Upper lobe of left lung (tissue), 4 donors: ENCODE measurements around the gene CRTC3.

Experiments
- CTCF ChIP-seq, 6 experiments: fragments of 450-650 bp in 4 of 6; fragments of 200-600 bp in 2 of 6; sonication (generic) in 2 of 6; IDR thresholded peaks; one replicate each; pipeline ENCODE4 v1.5.1; 2016 to 2019; ENCODE audit warnings: antibody characterized with exemption in 6 of 6
- EP300 ChIP-seq, 4 donors: sonication (generic); formaldehyde crosslinking; IDR thresholded peaks; one replicate each; pipeline ENCODE4 v1.5.1; 2017; ENCODE audit warnings: antibody characterized with exemption in 4 of 4, control low read depth in 2 of 4
- POLR2A ChIP-seq, 4 donors: fragments of 450-650 bp; IDR thresholded peaks; one replicate each; pipeline ENCODE4 v1.5.1; 2016 to 2017; ENCODE audit warnings: antibody characterized with exemption in 4 of 4, mild to moderate bottlenecking in 2 of 4
- POLR2AphosphoS5 ChIP-seq, 2 donors: sonication (generic); formaldehyde crosslinking; IDR thresholded peaks; one replicate each; pipeline ENCODE4 v1.5.1; 2017; ENCODE audit warnings: antibody characterized with exemption in 2 of 2

DNA sequence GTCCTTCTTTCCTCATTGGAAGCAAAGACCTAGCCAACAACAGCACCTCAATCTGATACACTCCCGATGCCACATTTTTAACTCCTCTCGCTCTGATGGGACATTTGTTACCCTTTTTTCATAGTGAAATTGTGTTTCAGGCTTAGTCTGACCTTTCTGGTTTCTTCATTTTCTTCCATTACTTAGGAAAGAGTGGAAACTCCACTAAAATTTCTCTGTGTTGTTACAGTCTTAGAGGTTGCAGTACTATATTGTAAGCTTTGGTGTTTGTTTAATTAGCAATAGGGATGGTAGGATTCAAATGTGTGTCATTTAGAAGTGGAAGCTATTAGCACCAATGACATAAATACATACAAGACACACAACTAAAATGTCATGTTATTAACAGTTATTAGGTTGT lies 29.6 kb upstream of the CRTC3 start:
- TF ChIP-seq CTCF (IDR thresholded peaks at IDR 0.05) (no peak), EP300 (IDR thresholded peaks at IDR 0.05) (no peak), POLR2A (IDR thresholded peaks at IDR 0.05) (no peak), POLR2AphosphoS5 (IDR thresholded peaks at IDR 0.05) (no peak)
